B cell (primary cell): ENCODE measurements around the gene NATD1. TPM values are rescaled to one million over a fixed set of nuclear protein-coding genes. Genes with fewer than 3 reads are reported as not detected.

Experiments used
- ATAC-seq: fragments of 200-7000 bp; cut with Tn5 transposase; one replicate; pipeline ENCODE4 v1.10.0; 2021; ENCODE audit warnings: low read depth, mild to moderate bottlenecking, moderate number of reproducible peaks, moderate library complexity
- CTCF ChIA-PET: fragments of 350-600 bp; sonication (Branson Sonifier 250); formaldehyde crosslinking; loops from one replicate; lab custom pipeline; 2021; ENCODE audit warnings: antibody characterized with exemption, inconsistent platforms; lab: Charles Lee
- POLR2A ChIA-PET: fragments of 350-600 bp; sonication (Branson Sonifier 250); formaldehyde crosslinking; loops from one replicate; lab custom pipeline; 2021; ENCODE audit warnings: antibody characterized with exemption; lab: Charles Lee
- DNase-seq: peaks from one replicate; pipeline ENCODE4 v3.0.0; 2013
- H2AFZ ChIP-seq: 2 replicates; pipeline ENCODE4 v1.6.1; 2012; ENCODE audit warnings: mild to moderate bottlenecking, low read depth, low read length; ENCODE audit not compliant: insufficient read depth, poor library complexity, severe bottlenecking
- H3K27ac ChIP-seq, 2 donors: 1 replicate in 1 of 2; 2 replicates in 1 of 2; pipeline ENCODE4 v1.5.1; 2012 to 2013; ENCODE audit warnings: low read length in 2 of 2, mild to moderate bottlenecking in 2 of 2, moderate library complexity in 1 of 2
- H3K27me3 ChIP-seq, 4 experiments: fragments of 200-600 bp in 1 of 4; sonication (generic) in 1 of 4; replicated peaks in 1 of 4; 1 replicate in 2 of 4; 2 replicates in 2 of 4; pipeline versions ENCODE4 v1.6.1 to v1.7.0; 2013 to 2016; ENCODE audit warnings: low read length in 3 of 4, mild to moderate bottlenecking in 2 of 4, mixed read lengths in 1 of 4, moderate library complexity in 1 of 4; ENCODE audit not compliant: insufficient read depth in 4 of 4, control insufficient read depth in 3 of 4; ENCODE audit errors: control extremely low read depth in 1 of 4
- H3K36me3 ChIP-seq, 2 experiments: replicated peaks in 1 of 2; 1 replicate in 1 of 2; 2 replicates in 1 of 2; pipeline versions ENCODE4 v1.6.1 to v1.7.1; 2013; ENCODE audit warnings: low read length in 1 of 2; ENCODE audit not compliant: insufficient read depth in 2 of 2, control insufficient read depth in 1 of 2; ENCODE audit errors: control extremely low read depth in 1 of 2, extremely low read depth in 1 of 2
- H3K4me1 ChIP-seq, 2 donors: fragments of 200-600 bp in 1 of 2; sonication (generic) in 1 of 2; 1 replicate in 1 of 2; 2 replicates in 1 of 2; pipeline versions ENCODE4 v1.5.1 to v1.6.1; 2013 to 2017; ENCODE audit warnings: low read length in 2 of 2; ENCODE audit not compliant: control insufficient read depth in 2 of 2, insufficient read depth in 2 of 2
- H3K4me2 ChIP-seq: replicated peaks from 2 replicates; pipeline ENCODE3; 2012; ENCODE audit warnings: mild to moderate bottlenecking, low read depth, low read length; ENCODE audit not compliant: poor library complexity, severe bottlenecking
- H3K4me3 ChIP-seq, 5 experiments: fragments of 200-600 bp in 1 of 5; sonication (generic) in 1 of 5; 1 replicate in 3 of 5; 2 replicates in 2 of 5; pipeline versions ENCODE4 v1.5.1 to v1.7.0; 2011 to 2016; ENCODE audit warnings: low read length in 4 of 5, mild to moderate bottlenecking in 4 of 5, low read depth in 2 of 5, control low read depth in 1 of 5, moderate library complexity in 1 of 5; ENCODE audit not compliant: insufficient read depth in 1 of 5; ENCODE audit errors: control extremely low read depth in 1 of 5, extremely low read depth in 1 of 5
- H3K79me2 ChIP-seq: fragments of 200-600 bp; sonication (generic); one replicate; pipeline ENCODE4 v1.6.0; 2016; ENCODE audit warnings: low read length; ENCODE audit not compliant: control insufficient read depth, insufficient read depth
- H3K9ac ChIP-seq: fragments of 200-600 bp; sonication (generic); 2 replicates; pipeline ENCODE4 v1.6.1; 2017; ENCODE audit warnings: mild to moderate bottlenecking, low read length, moderate library complexity
- H3K9me3 ChIP-seq, 3 donors: one replicate each; pipeline versions ENCODE4 v1.6.1 to v1.7.1; 2013; ENCODE audit warnings: low read length in 2 of 3; ENCODE audit not compliant: control insufficient read depth in 2 of 3, insufficient read depth in 1 of 3; ENCODE audit errors: control extremely low read depth in 1 of 3
- H4K20me1 ChIP-seq: 2 replicates; pipeline ENCODE4 v1.6.0; 2012; ENCODE audit warnings: mild to moderate bottlenecking, low read length; ENCODE audit not compliant: insufficient read depth, control insufficient read depth, poor library complexity, severe bottlenecking
- H3K27ac Mint-ChIP-seq: one replicate; pipeline ENCODE4 v1.8.0; 2021; ENCODE audit warnings: mixed read lengths
- H3K27me3 Mint-ChIP-seq: one replicate; pipeline ENCODE4 v1.8.0; 2021; ENCODE audit warnings: mixed read lengths
- H3K4me1 Mint-ChIP-seq: one replicate; pipeline ENCODE4 v1.8.0; 2021; ENCODE audit warnings: mixed read lengths
- H3K4me3 Mint-ChIP-seq: one replicate; pipeline ENCODE4 v1.8.0; 2021; ENCODE audit warnings: mixed read lengths
- H3K9me3 Mint-ChIP-seq: one replicate; pipeline ENCODE4 v1.8.0; 2022; ENCODE audit warnings: mixed read lengths; ENCODE audit not compliant: insufficient read depth
- EZH2 ChIP-seq: IDR thresholded peaks from 2 replicates; pipeline ENCODE4 v1.6.1; 2012; ENCODE audit warnings: borderline replicate concordance, low read depth, mild to moderate bottlenecking, moderate library complexity, low read length; ENCODE audit not compliant: insufficient read depth, poor library complexity, severe bottlenecking
- WGBS: methylation state at CpG from one replicate; pipeline ENCODE4 v1.1.5; 2013; ENCODE audit warnings: missing lambda C conversion rate; ENCODE audit not compliant: insufficient coverage; 5-methylcytosine and 5-hydroxymethylcytosine counted together
- intact Hi-C: fragments of 100-400 bp; cut with micrococcal nuclease; formaldehyde crosslinking; loops from one replicate; pipeline ENCODE4 v1.10.0; 2022
- polyA plus RNA-seq: library from polyadenylated mRNA; depleted of rRNA; stranded (reverse); fragments of >200 nt; gene quantifications from 2 replicates; pipeline ENCODE4 v1.2.3, GENCODE V29; 2012
- total RNA-seq, 2 donors: library from RNA; stranded (reverse); fragments of 120-200 nt in 1 of 2; gene quantifications; 1 replicate in 1 of 2; 2 replicates in 1 of 2; pipeline versions ENCODE4 v1.2.3 to v1.2.4, GENCODE V29; 2013 to 2022
- TF ChIP-seq, protein P1 (sequence below): fragments of 200-600 bp; IDR thresholded peaks from one replicate; pipeline ENCODE4 v1.8.0; 2022; ENCODE audit warnings: antibody characterized with exemption, mild to moderate bottlenecking

Gene NATD1
- total and polyA plus RNA-seq, 2 donors (not counting 1 experiment from before 2014, with no cell fraction given), result 2.0 to 6.7 TPM

DNA sequence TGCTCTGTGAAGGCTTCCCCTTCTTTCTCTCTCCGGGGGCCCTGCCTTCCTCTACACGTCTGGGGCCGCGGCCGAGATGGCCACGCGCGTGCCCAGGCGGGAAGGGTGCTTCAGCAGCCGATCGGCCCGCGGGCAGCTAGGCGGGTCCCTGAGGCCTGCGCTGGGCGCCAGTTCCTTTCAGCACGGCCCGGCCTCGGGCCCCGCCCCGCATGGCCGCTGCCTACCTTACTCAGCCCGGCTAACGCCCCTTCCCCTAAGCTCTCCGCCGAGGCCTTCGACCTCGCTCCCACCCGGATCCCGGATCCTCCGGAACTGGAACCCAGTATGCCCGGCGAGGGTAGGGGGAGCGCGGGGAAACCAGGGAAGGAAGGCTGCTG lies 39.6 kb downstream of the NATD1 start:
- CTCF ChIA-PET, result interaction anchor here (0.6 to 1.7 kb wide), 6 partner anchors 24 to 1354 kb away, joined by 3 to 6 read pairs (median 3); no protein-coding TSS in a partner anchor
- peaks cover 51% of the 10 kb centered on the region for H3K4me1 Mint-ChIP-seq
- H3K4me3 ChIP-seq, result peak overlapping the region; percentile 64 to 99 (median 89)

More for the DNA sequence above, 39.6 kb downstream of the NATD1 start:
- no peak for DNase-seq
- under 1% methylated on average over 35 of the region's 35 CpGs for WGBS
- Histone ChIP-seq H3K27ac (peak overlapping the region; percentile 57 to 91), H3K4me1 (peaks cover 31 to 37% of the 10 kb centered on the region in 2 donors), H4K20me1 (peaks cover 53% of the 10 kb centered on the region), H3K36me3 (peaks cover 0 to 21% of the 10 kb centered on the region in 2 experiments), H3K27me3 (no peaks in the 10 kb centered on the region), H3K9ac (peak overlapping the region; percentile 97), H3K4me2 (peak overlapping the region; percentile 94), H2AFZ (peak overlapping the region; percentile 99), H3K9me3 (no peaks in the 10 kb centered on the region), H3K79me2 (peaks cover 84% of the 10 kb centered on the region)
- peak overlapping the region; percentile 93 for H3K4me3 Mint-ChIP-seq
- POLR2A ChIA-PET, result interaction anchor here (0.5 to 1.6 kb wide), 3 partner anchors 40 to 1567 kb away, joined by 3 to 4 read pairs (median 4); partner anchors contain the start of gene NATD1
- H3K27ac Mint-ChIP-seq, result peak overlapping the region; percentile 92
- intact Hi-C loops, result loop anchor here (1.0 to 2.0 kb wide), 9 partner anchors 40 to 1059 kb away; partner anchors contain the start of genes DHRS7B, NATD1 and USP22
- H3K9me3 Mint-ChIP-seq, result no peaks in the 10 kb centered on the region
- peak; percentile 0 for ATAC-seq
- TF ChIP-seq, protein P1, sequence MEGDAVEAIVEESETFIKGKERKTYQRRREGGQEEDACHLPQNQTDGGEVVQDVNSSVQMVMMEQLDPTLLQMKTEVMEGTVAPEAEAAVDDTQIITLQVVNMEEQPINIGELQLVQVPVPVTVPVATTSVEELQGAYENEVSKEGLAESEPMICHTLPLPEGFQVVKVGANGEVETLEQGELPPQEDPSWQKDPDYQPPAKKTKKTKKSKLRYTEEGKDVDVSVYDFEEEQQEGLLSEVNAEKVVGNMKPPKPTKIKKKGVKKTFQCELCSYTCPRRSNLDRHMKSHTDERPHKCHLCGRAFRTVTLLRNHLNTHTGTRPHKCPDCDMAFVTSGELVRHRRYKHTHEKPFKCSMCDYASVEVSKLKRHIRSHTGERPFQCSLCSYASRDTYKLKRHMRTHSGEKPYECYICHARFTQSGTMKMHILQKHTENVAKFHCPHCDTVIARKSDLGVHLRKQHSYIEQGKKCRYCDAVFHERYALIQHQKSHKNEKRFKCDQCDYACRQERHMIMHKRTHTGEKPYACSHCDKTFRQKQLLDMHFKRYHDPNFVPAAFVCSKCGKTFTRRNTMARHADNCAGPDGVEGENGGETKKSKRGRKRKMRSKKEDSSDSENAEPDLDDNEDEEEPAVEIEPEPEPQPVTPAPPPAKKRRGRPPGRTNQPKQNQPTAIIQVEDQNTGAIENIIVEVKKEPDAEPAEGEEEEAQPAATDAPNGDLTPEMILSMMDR, result no peak
- no peak for TF ChIP-seq EZH2
- H3K27me3 Mint-ChIP-seq, result no peaks in the 10 kb centered on the region
